GM12878 (cell line): ENCODE measurements around the gene G3BP1.

ENCODE experiments used
- TF ChIP-seq, protein P1 (sequence below), 3 experiments: IDR thresholded peaks in 2 of 3; conservative IDR thresholded peaks in 1 of 3; 2 replicates each; pipeline ENCODE4 v1.5.1; 2011; ENCODE audit warnings: low read depth in 3 of 3, low read length in 3 of 3, mild to moderate bottlenecking in 3 of 3, control low read depth in 2 of 3, moderate library complexity in 2 of 3, inconsistent platforms in 1 of 3, mixed read lengths in 1 of 3; ENCODE audit not compliant: control insufficient read depth in 2 of 3, insufficient read depth in 1 of 3; ENCODE audit errors: extremely low read depth in 1 of 3
- TF ChIP-seq, protein P2 (sequence below): fragments of 450-650 bp; IDR thresholded peaks from 2 replicates; pipeline ENCODE4 v1.6.1; 2016; ENCODE audit warnings: mild to moderate bottlenecking, moderate library complexity, borderline replicate concordance

DNA sequence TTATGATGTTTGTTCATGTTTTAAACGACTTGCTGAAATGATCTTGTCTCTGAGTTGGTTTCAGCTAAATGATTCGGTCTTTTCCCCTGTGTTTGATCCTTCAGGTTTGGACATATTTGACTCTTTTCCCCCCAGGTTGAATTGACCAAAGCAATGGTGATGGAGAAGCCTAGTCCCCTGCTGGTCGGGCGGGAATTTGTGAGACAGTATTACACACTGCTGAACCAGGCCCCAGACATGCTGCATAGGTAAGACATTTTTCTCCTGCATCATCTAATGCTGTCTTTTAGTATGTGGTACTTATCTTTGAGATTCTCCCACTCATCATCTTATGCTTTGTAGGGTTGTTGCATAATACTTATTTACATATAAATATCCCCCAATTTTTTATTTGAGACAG, 14.7 kb downstream of the G3BP1 start:
- TF ChIP-seq, protein P1, sequence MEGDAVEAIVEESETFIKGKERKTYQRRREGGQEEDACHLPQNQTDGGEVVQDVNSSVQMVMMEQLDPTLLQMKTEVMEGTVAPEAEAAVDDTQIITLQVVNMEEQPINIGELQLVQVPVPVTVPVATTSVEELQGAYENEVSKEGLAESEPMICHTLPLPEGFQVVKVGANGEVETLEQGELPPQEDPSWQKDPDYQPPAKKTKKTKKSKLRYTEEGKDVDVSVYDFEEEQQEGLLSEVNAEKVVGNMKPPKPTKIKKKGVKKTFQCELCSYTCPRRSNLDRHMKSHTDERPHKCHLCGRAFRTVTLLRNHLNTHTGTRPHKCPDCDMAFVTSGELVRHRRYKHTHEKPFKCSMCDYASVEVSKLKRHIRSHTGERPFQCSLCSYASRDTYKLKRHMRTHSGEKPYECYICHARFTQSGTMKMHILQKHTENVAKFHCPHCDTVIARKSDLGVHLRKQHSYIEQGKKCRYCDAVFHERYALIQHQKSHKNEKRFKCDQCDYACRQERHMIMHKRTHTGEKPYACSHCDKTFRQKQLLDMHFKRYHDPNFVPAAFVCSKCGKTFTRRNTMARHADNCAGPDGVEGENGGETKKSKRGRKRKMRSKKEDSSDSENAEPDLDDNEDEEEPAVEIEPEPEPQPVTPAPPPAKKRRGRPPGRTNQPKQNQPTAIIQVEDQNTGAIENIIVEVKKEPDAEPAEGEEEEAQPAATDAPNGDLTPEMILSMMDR (IDR thresholded peaks at IDR 0.05 in 2 of 3, conservative IDR thresholded peaks at IDR 0.05 in 1 of 3; ENCODE audit: control insufficient read depth in 2 of 3, extremely low read depth in 1 of 3, insufficient read depth in 1 of 3, low read depth in 3 of 3, low read length in 3 of 3) = no peak
- TF ChIP-seq, protein P2, sequence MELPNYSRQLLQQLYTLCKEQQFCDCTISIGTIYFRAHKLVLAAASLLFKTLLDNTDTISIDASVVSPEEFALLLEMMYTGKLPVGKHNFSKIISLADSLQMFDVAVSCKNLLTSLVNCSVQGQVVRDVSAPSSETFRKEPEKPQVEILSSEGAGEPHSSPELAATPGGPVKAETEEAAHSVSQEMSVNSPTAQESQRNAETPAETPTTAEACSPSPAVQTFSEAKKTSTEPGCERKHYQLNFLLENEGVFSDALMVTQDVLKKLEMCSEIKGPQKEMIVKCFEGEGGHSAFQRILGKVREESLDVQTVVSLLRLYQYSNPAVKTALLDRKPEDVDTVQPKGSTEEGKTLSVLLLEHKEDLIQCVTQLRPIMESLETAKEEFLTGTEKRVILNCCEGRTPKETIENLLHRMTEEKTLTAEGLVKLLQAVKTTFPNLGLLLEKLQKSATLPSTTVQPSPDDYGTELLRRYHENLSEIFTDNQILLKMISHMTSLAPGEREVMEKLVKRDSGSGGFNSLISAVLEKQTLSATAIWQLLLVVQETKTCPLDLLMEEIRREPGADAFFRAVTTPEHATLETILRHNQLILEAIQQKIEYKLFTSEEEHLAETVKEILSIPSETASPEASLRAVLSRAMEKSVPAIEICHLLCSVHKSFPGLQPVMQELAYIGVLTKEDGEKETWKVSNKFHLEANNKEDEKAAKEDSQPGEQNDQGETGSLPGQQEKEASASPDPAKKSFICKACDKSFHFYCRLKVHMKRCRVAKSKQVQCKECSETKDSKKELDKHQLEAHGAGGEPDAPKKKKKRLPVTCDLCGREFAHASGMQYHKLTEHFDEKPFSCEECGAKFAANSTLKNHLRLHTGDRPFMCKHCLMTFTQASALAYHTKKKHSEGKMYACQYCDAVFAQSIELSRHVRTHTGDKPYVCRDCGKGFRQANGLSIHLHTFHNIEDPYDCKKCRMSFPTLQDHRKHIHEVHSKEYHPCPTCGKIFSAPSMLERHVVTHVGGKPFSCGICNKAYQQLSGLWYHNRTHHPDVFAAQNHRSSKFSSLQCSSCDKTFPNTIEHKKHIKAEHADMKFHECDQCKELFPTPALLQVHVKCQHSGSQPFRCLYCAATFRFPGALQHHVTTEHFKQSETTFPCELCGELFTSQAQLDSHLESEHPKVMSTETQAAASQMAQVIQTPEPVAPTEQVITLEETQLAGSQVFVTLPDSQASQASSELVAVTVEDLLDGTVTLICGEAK = no peak
